ENCODE measurements around the gene MICALL2. TPM values are rescaled to one million over a fixed set of nuclear protein-coding genes. Genes with fewer than 3 reads are reported as not detected.

MICALL2 gene
- total and polyA plus RNA-seq, 4 donors = 19.0 to 70.6 (median 41.0) TPM

DNA sequence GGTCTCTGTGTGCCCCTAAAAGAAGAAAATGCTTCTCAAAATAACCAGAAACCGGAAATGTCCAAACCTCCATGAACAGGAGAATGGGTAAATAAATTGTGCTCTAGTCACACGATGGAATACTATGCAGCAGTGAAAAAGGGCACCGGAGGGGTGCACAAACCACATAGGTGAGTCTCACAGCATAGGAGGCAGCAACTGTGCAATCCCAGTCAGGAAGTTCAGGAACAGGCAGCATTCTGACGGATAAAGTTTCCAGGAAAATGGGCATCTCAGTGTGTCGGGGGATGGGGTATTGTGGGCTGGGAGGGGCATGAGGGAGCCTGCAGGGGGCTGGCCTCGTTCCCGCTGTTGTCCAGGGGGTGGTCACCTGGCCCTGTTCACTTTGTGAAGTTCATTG, 63.1 kb downstream of the MICALL2 start:
- TF ChIP-seq CTCF (IDR thresholded peaks at IDR 0.05; ENCODE audit: control extremely low read depth, extremely low read depth) = no peak
- WGBS, 2 donors = 79 to 86% methylated on average over 7 of the region's 7 CpGs
- peaks cover 0 to 32% (median 3%) of the 10 kb centered on the region in 4 donors for H3K9me3 ChIP-seq (ENCODE audit: control insufficient read depth in 4 of 4, insufficient read depth in 3 of 4, low read length in 3 of 4)
- H3K27ac ChIP-seq (ENCODE audit: low read depth in 1 of 2, low read length in 1 of 2) = no peak overlapping the region
- ATAC-seq (ENCODE audit: insufficient read depth, low FRiP score) = no peak
- no peak overlapping the region for H3K4me3 ChIP-seq
- H3K9ac ChIP-seq (ENCODE audit: insufficient read depth in 1 of 2, low read length in 2 of 2) = no peak overlapping the region
- H3K36me3 ChIP-seq (ENCODE audit: control insufficient read depth in 4 of 4, insufficient read depth in 4 of 4, low read length in 4 of 4) = no peaks in the 10 kb centered on the region
- peaks cover 11 to 18% (median 15%) of the 10 kb centered on the region in 3 donors for H3K27me3 ChIP-seq (ENCODE audit: control insufficient read depth in 3 of 3, insufficient read depth in 3 of 3, low read length in 2 of 3)
- H3K4me1 ChIP-seq (ENCODE audit: control insufficient read depth in 5 of 5, insufficient read depth in 5 of 5, low read length in 5 of 5) = peaks cover 0 to 3% (median 0%) of the 10 kb centered on the region in 5 donors
- DNase-seq = no peak

- DNase-seq (no peak), ATAC-seq (ENCODE audit: insufficient read depth, low FRiP score) (no peak)
- WGBS, 2 donors = 67 to 74% methylated on average over 33 of the region's 33 CpGs
- no peak overlapping the region for H3K9ac ChIP-seq (ENCODE audit: insufficient read depth in 1 of 2, low read length in 2 of 2)
- H3K4me3 ChIP-seq = no peak overlapping the region
- peaks cover 11% of the 10 kb centered on the region in 3 donors for H3K27me3 ChIP-seq (ENCODE audit: control insufficient read depth in 3 of 3, insufficient read depth in 3 of 3, low read length in 2 of 3)
- H3K9me3 ChIP-seq (ENCODE audit: control insufficient read depth in 4 of 4, insufficient read depth in 3 of 4, low read length in 3 of 4) = peaks cover 0 to 32% (median 3%) of the 10 kb centered on the region in 4 donors
- no peak overlapping the region for H3K27ac ChIP-seq (ENCODE audit: low read depth in 1 of 2, low read length in 1 of 2)
- no peak for TF ChIP-seq CTCF (IDR thresholded peaks at IDR 0.05; ENCODE audit: control extremely low read depth, extremely low read depth)
- no peaks in the 10 kb centered on the region for H3K36me3 ChIP-seq (ENCODE audit: control insufficient read depth in 4 of 4, insufficient read depth in 4 of 4, low read length in 4 of 4)
- peaks cover 0 to 3% (median 0%) of the 10 kb centered on the region in 5 donors for H3K4me1 ChIP-seq (ENCODE audit: control insufficient read depth in 5 of 5, insufficient read depth in 5 of 5, low read length in 5 of 5)
Observed at GRCh38 chr7:1395211-1396070, 63.8 kb downstream of the MICALL2 start.

DNA sequence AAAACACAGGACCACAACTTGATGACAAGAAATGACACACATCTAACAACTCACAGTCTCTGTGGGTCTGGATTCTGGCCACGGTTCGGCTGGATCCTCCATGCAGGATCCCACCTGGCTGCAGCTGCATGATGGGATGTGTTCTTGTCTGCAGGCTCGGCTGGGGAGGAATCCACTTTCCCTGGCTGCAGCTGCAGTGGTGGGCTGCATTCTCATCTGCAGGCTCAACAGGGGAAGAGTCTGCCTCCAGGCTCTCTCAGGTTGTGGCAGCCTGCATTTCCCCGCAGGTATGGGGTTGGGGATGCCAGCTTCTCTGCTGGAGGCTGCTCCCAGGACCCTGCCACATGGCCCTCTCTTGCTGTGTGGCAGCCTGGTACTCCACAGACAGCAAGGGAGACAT, 64.9 kb downstream of the MICALL2 start:
- H3K27me3 ChIP-seq (ENCODE audit: control insufficient read depth in 3 of 3, insufficient read depth in 3 of 3, low read length in 2 of 3) = peaks cover 6 to 12% (median 11%) of the 10 kb centered on the region in 3 donors
- TF ChIP-seq CTCF (IDR thresholded peaks at IDR 0.05; ENCODE audit: control extremely low read depth, extremely low read depth) = no peak
- peaks cover 0 to 32% (median 3%) of the 10 kb centered on the region in 4 donors for H3K9me3 ChIP-seq (ENCODE audit: control insufficient read depth in 4 of 4, insufficient read depth in 3 of 4, low read length in 3 of 4)
- ATAC-seq (ENCODE audit: insufficient read depth, low FRiP score) (no peak), DNase-seq (no peak)
- no peak overlapping the region for H3K4me3 ChIP-seq
- WGBS, 2 donors = 78 to 81% methylated on average over 4 of the region's 4 CpGs
- peaks cover 0 to 3% (median 0%) of the 10 kb centered on the region in 5 donors for H3K4me1 ChIP-seq (ENCODE audit: control insufficient read depth in 5 of 5, insufficient read depth in 5 of 5, low read length in 5 of 5)
- no peak overlapping the region for H3K27ac ChIP-seq (ENCODE audit: low read depth in 1 of 2, low read length in 1 of 2)
- no peak overlapping the region for H3K9ac ChIP-seq (ENCODE audit: insufficient read depth in 1 of 2, low read length in 2 of 2)
- no peaks in the 10 kb centered on the region for H3K36me3 ChIP-seq (ENCODE audit: control insufficient read depth in 4 of 4, insufficient read depth in 4 of 4, low read length in 4 of 4)
